Epithelial cell of prostate (primary cell): ENCODE results near the gene VAT1L.
"Not testable (repeated sequence)": the region's sequence is repeated elsewhere in the genome, so short reads cannot be mapped to it uniquely, and the experiment has no call there.

Source experiments
- DNase-seq: peaks from one replicate; pipeline ENCODE4 v3.0.0-alpha.2; 2011; ENCODE audit warnings: low read depth, low spot score
- H3K27ac ChIP-seq: fragments of 450-650 bp; 2 replicates; pipeline ENCODE4 v1.5.1; 2017; ENCODE audit warnings: mild to moderate bottlenecking

Gene VAT1L

DNA sequence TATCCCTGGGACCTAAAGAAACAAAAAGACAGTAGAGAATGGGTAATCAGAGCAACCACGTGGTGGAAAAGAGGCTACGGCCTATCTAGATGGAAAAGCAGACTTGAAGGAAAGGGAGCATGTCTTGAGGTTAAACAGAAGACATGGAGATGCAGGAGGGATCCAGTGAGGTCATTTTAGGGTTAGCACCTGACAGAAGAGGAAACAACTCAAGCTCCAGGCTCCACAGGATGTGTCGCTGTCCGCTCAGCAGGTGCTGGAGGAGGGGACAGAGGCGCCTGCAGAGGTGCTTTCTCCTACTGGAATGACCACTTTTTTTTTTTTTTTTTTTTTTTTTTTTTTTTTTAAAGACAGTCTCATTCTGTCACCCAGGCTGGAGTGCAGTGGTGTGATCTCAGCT, 186.5 kb downstream of the VAT1L start:
- DNase-seq, result no peak
- H3K27ac ChIP-seq, result no peak overlapping the region

DNA sequence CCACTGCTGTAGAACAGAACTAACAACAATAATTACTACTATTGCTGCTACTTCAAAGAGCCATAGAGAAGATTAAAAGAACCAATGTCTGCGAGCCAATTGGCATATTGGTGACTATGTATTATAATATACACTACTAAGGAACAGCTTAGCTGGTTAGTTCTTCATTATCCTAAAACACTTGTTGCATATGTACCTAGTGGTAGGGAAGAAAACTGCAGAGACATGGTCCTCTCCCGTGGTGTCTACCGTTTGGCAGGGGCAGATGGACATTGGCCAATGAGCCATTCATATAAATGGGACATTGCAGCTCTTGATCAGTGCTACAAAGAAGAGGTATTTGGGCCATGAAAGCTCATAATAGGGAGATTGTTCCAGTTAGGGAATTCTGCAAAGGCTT, 187.6 kb downstream of the VAT1L start:
- no peak overlapping the region for H3K27ac ChIP-seq
- DNase-seq, result no peak

DNA sequence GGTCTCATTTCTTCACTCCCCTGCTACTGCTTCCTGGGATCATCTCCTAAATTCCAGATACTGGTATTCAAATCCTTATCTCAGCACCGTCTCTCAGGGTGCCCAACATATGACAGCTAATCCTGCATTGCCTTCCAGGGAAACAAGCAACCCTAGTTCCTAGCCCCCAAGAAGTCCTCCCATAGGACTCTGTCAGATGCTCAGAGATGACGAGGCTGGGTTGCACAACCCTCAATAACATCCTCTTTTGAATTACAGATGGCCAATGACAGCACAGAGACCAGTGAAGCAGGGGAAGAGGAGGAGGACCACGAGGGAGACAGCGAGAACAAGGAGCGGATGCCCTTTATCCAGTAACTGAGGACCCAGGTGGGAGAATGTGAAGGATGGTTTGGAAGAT, 189.0 kb downstream of the VAT1L start:
- DNase-seq, result no peak
- H3K27ac ChIP-seq, result no peak overlapping the region

DNA sequence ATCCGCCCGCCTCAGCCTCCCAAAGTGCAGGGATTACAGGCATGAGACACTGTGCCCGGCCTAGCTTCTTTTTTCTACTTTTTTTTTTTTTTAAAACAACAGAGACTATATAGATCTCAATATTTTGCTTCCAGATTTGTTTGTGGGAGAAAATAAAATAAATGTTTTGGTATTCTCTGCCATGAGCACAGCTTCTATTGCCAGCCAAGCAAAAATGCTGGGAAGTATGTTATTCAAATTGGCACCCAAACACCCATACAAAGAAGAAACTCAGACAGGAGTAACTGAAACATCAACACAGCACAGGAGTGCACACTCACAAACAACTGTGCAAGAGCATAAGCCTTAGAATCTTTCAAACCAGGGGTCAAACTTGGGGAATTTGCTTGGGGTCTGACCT, 196.7 kb downstream of the VAT1L start:
- DNase-seq, result no peak

DNA sequence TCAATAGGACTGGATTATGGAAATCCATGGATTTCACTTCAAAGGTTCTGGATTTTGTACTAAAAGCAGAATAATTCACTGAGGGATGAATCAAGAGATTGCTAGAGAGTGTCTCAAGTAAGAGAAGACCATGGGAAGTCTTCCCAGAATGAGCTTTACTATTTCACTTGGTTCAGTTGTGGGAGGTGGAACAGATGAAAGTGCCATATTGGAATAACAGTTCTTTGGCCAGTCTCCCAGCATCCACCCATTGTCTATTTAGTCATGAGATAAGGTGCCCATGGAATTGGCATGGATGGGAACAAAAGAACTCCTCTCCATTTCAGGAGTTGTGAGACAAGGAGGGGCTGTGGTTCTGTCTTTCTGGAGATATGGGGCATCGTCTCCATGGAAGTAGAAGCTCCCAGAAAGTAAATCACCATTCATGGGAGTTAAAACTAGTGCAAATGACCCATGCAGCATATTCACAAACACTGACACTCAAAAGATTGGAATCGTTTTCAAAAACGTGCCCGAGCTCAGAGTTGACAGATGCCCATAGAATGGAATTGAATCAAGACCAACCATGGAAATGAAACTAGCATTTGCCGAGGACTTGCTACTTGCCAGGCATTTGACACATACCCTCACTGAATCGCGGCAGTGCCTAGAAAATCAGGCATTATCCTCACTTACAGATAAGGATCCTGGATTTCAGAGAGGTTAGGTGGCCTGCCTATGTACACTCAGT, 197.8 kb downstream of the VAT1L start:
- DNase-seq, result no peak

More for the DNA sequence above, 196.7 kb downstream of the VAT1L start:
- H3K27ac ChIP-seq, result no peak overlapping the region

DNA sequence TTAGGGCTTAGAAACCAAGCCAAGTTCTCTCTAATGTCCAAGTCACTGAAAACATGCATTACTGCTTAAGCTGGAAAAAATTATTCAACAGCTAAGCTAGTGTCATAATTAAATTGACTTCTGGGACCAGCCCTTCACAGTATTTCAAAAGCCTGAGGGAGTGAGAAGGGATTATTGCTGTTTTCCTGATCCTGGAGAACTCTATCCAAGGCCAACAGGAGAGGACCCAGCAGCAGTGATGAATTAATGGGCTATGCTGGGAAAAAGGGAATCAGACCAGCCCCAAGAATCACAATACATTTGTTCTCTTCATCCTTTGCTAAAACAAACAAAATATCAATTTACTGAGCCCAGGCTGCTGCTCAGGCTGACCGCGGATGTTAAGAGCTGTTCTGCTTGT, 199.4 kb downstream of the VAT1L start:
- no peak overlapping the region for H3K27ac ChIP-seq
- no peak for DNase-seq

More for the DNA sequence above, 197.8 kb downstream of the VAT1L start:
- H3K27ac ChIP-seq, result no peak overlapping the region

DNA sequence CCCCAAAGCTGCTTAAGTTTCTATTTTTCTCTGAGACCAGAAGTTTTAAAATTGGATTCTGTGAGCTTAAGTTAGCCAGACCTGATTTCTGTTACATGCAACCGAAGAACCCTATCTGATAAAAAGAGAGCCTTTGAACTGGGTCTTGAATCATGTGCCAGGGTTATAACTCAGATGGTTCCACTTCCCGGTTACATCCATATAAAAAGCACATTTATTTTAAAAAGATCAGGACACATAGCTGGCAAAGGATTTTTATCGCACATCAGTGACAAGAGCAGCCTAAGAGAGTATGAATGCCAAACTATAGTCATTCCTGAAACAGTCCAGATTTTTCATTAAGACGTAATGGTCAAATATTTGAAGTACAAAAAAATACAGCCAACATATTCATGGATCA, 201.5 kb downstream of the VAT1L start:
- no peak for DNase-seq
- H3K27ac ChIP-seq, result no peak overlapping the region

DNA sequence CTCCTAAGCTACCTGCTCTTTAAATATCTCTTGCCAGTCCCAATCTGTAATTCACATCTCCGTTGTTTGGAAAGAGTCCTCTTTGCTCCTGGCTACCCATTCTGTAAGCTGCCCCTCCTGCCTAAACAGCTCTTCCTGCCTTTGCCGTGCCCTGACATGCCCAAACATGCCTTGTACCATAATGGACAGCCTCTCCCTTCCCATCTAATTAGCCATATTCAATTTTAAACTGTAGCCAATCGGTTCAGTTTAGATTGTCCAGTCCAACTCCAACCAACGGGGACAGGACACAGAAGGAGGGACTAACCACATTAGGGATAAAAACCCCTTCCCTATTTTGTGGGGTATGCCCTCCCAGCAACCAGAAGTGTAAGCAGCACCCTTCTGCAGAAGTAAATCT, 203.3 kb downstream of the VAT1L start:
- H3K27ac ChIP-seq, result no peak overlapping the region
- DNase-seq, result no peak

DNA sequence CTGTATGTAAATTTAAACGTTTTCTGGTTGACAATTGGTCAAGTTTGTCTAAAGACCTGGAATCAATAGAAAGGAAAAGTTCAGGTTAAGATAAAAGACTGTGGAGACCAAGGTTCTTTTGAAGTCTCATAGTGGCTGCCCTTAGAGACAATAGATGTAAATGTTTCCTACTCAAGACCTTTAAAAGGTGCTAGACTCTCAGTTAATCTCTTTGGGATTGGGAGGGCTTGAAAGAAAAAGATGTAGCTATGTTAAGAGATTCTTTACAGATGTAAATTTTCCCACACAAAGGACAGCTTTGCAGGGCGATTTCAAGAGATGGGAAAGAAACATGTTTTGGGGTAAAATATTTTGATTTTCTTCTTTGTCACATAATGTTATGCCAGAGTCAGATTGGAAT, 204.0 kb downstream of the VAT1L start:
- H3K27ac ChIP-seq, DNase-seq: not testable (repeated sequence)

DNA sequence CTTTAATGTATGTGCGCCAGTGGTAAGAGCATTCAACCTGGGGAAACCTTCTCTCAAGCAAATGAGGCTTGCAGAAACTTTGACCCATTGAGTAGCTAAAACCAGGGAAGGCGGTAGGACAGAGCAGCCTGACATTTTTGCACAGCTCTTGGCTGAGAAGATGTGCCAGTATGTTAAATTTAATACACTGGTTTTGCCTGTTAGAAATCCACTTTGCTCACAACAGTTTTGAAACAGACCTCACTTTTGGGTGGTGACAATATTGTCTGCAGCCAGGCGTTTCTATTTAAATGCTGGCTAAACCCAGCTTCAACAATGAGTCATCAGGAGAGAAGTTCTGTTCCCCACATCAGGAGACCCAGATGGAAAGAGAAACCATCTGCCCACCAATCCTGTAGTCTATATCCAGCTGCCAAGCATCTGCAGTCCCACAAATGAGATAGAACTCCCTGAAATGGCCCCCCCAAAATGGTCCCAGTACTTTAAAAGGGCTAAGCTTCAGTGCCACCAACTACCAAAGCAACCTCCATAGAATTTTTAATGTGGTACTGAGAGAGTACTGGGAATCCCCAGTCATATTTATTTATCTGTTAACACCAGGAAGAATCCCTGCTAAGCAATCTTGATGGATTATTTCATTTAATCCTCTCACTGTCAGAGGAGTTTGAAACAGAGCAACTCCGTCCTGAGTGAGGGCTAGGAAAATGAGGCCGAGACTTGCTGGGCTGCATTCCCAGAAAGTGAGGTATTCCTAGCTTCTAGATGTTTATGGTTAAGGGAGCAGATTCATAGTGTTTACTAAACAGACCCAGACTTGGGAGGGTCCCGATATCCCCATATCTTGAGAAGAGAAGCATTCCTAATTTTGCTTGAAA, 205.0 kb downstream of the VAT1L start:
- DNase-seq, result no peak
- no peak overlapping the region for H3K27ac ChIP-seq

DNA sequence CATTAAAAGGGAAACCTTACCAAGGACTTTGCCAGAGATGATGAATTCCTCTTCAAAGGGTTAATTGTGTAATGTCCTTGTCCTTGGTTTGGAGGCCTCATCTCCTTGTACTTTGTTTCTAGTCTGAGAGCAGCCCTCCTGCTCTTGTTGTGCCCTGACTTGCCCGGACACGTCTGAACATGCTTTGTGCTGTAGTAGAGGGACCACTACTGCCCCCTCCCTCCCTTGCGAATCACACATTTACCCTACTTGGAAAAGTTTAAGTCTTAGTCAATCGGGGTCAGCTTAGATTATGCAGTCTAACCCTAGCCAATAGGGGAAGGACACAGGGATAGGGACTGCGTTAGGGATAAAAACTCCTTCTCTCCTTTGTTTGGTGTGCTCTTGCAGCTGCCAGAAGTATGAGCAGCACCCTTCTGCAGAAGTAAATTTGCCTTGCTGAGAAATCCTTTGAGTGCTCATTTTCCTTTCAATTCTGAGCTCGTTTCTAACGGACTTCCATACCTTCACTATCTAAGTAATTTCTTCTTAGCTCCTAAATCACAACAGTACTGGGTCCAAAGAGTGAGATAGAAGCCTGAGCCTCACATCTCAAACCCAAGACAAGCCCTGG, 207.6 kb downstream of the VAT1L start:
- no peak overlapping the region for H3K27ac ChIP-seq
- DNase-seq, result no peak

DNA sequence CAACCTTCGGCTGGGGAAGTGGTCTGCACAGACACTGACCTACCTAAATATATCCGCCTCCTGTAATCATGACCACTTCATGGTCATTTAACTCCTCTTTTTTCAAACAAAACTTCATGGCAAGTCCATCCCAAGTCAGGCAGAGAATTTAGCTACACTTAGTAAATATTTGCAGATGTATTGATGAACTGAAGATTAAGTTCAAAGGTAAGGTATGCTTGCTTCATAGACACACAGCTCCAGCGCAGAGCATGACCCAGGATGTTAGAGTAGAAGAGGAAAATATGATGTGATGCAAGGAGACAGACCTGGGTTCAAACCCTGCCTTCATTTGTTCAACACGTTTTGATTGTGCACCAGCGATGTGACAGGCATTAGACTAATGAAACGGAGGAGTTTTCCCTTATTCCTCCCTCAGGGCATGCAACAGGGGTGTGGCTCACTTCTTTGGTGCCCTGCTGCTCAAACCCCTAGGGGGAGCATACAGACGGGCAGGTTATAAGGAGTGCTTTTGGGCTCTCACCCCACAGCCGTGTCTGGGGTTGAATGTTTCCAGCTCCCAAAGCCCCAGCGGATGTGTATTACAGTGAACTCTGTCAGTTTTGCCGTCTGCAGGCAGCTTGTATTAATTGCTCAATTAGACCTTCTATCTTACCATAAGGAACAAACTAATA, 210.1 kb downstream of the VAT1L start:
- DNase-seq, result no peak
- no peak overlapping the region for H3K27ac ChIP-seq

DNA sequence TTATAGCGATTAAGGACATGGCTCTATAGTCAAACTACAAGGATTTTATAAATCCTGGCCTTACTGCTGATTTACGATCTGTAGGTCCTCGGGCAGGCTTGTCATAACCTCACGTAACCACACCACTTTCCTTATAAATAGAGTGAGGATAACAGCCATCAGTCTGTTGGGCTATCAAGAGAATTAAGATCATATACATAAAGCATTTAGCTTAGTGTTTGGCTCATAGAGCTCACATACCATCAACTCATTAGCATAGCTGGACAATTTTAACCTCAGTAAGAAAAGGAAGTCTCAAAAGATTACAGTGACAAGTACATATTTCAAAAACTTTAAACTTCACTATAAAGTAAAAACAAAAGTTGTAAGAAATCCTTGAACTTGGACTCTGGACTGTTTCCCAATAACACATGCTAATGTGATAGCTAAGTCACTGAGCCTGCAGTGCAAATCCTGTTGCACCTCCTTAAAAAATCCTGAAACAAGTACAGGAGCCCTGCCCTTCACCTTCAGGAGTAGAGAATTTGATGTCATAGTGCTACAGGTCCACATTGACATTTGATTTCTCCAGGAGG, 213.2 kb downstream of the VAT1L start:
- no peak for DNase-seq
- no peak overlapping the region for H3K27ac ChIP-seq

DNA sequence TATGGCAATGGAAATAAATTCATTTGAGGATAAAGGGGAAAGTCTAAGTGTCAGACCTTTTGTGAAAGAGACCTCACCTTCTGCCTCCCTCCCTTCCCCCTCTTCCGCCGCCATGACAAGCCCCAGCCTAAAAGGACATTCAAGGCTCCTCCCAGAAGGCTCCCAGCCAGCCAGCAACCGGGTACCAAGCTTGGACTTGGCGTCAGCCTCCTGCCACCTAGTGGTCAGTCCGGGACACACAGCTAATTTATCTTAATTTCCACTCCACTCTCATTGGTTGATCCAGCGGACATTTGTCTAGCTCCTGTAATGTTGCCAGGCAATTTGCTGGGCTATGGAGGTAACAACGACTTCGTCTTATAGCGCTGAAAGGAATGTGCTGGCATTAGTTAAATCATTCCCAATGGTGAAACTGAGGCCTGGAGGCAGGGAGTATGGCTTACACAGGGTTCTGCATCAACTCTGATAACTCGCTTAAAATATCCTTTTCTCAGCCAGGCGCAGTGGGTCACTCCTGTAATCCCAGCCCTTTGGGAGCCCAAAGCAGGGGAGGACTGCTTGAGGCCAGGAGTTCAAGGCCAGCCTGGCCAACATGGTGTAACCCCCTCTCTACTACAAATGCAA, 214.7 kb downstream of the VAT1L start:
- DNase-seq, result peak; percentile 58
- no peak overlapping the region for H3K27ac ChIP-seq

DNA sequence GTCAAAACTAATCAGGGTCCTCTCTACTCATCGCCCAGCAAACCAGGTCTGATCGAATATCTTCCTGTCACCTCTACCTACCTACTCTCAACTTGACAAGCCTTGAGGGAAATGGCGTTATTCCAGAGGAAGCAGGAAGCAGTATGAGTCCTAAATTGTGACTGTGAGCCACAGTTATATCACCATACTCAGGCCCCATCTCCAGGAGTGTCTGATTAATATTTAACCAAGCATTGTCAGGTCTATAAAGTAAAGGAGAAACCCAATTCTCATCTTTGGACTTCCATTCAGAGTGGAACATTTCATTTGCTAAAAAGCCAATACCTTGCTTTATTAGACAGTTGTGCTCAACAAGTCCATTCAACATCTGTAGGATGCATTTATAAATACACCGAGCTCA, 216.2 kb downstream of the VAT1L start:
- no peak overlapping the region for H3K27ac ChIP-seq
- no peak for DNase-seq

DNA sequence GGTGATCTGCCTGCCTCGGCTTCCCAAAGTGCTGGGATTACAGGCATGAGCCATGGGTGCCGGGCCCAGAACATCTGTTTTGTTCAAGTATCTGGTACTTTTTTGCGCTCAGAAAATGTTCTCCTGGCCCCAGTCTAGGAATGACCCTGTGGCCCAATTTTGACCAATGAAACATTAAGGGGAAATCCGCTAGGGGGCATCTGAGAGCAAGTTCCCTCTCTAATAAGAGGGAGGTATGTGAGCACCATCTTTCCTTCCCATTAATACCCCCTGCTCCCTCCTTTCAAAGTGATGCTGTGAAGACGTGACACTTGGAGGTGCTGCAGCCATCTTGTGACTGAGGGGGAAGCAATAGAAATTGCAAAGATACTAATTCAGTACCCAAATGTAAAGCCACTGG, 217.5 kb downstream of the VAT1L start:
- no peak overlapping the region for H3K27ac ChIP-seq
- no peak for DNase-seq

DNA sequence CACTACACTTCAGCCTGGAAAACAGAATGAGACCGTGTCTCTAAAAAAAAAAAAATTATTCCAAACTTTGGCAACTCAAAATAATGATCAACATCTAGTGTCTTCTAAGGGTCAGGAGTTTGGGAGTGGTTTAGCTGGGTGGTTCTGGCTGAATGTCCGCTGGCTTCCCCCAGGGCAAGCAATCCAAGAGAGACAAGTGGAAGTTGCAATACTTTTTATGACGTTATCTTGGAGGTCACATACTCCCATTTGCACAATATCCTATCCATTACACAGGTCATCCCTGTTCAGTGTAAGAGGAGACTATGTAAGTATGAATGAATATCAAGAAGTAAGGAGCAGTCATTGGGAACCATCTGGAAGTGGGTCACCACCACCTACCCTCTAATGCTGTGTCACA, 218.8 kb downstream of the VAT1L start:
- no peak overlapping the region for H3K27ac ChIP-seq
- no peak for DNase-seq

DNA sequence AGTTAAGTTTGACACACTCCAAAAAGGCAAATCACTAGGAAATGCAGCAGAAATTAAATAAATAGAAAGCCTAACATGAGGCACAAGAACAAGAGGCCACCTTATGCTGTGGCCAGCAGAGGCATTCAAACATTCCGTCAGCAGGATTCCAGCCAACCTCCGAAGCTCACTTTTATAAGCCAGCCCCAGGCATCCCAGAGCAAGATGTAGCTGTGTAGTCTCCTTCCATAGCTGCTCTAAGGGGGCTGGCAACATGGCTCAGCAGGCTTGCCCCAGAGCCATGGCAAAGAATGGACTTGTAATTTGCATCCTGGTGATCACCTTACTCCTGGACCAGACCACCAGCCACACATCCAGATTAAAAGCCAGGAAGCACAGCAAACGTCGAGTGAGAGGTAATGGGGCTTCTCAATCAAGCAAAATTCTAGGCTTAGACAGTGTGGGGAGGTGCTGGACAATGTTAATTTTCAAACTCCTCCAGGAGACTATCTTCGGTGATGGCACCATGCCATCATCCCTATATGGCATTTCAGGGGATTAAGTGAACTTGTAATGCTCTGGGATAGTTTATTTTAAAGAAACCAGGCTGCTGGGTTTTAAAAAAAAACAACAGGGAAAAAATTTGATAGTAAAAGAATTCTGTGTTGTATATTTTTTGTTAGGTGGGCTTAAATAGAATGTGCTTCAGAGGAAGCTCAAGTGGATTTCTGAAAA, 234.1 kb downstream of the VAT1L start, which contains the start of gene CLEC3A:
Gene CLEC3A (plus strand): TSS at position 202 of the 714 bp plus-strand sequence. CDS start 79 bp downstream, at position 281.
- DNase-seq, result no peak
- H3K27ac ChIP-seq, result no peak within 1 kb of the TSS

DNA sequence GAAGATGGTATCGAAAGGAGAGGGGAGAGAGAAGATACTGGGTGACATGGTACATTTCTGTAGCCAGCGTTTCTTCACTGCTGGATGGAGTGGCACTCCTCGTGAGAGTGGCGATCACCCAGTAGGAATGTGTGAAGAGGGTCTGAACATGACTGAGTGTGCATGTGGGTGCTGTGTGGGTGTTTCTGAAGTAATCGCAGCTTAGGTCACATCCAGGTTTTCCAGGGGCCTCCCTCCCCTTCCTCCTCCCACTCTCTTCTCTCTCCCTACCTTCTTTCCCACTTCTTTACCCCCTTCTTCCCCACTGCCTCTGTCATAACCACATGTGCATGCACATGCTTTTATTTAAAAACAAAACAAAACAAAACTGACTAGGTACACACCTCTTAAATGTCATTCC, 235.8 kb downstream of the VAT1L start:
- DNase-seq, result no peak

More for the DNA sequence above, 235.8 kb downstream of the VAT1L start:
- no peak overlapping the region for H3K27ac ChIP-seq
